Endothelial cell of umbilical vein (primary cell): ENCODE data around the gene NTN1. TPM values are rescaled to one million over a fixed set of nuclear protein-coding genes. Genes with fewer than 3 reads are reported as not detected.

Source experiments
- BruUV-seq: library from RNA; stranded (reverse); fragments of 400-500 nt; replicated peaks from 2 replicates; lab custom pipeline; 2021; lab: Mats Ljungman, UMichigan
- CTCF ChIA-PET: fragments of 300-600, 350-600 bp; sonication (Branson Sonifier 250); formaldehyde crosslinking; loops from one replicate; lab custom pipeline; 2021; ENCODE audit warnings: antibody characterized with exemption, inconsistent platforms; lab: Charles Lee
- POLR2A ChIA-PET: fragments of 300-600, 350-600 bp; sonication (Branson Sonifier 250); formaldehyde crosslinking; loops from one replicate; lab custom pipeline; 2021; ENCODE audit warnings: antibody characterized with exemption, inconsistent platforms; lab: Charles Lee
- DNase-seq: peaks from one replicate; pipeline ENCODE4 v3.0.0-alpha.2; 2011; ENCODE audit warnings: low read depth, low spot score
- FAIRE-seq: peaks from 2 replicates; lab custom pipeline; 2011; peaks lifted over from hg19 to GRCh38; lab: Jason Lieb, UNC
- H2AFZ ChIP-seq: 2 replicates; pipeline ENCODE4 v1.6.0; 2012; ENCODE audit warnings: low read depth, low read length, control low read depth, inconsistent platforms
- H3K27ac ChIP-seq: 2 replicates; pipeline ENCODE4 v1.5.1; 2011; ENCODE audit warnings: low read depth, mild to moderate bottlenecking, control low read depth, low read length, moderate library complexity; ENCODE audit not compliant: insufficient read depth
- H3K27me3 ChIP-seq, 2 experiments: 2 replicates each; pipeline versions ENCODE4 v1.6.0 to v1.6.1; 2011; ENCODE audit warnings: low read length in 2 of 2, mixed read lengths in 1 of 2; ENCODE audit not compliant: control insufficient read depth in 2 of 2, insufficient read depth in 2 of 2
- H3K36me3 ChIP-seq, 2 experiments: 2 replicates in 1 of 2; 3 replicates in 1 of 2; pipeline ENCODE4 v1.5.1; 2011; ENCODE audit warnings: low read length in 2 of 2, mild to moderate bottlenecking in 1 of 2, moderate library complexity in 1 of 2; ENCODE audit not compliant: control insufficient read depth in 2 of 2, insufficient read depth in 2 of 2; ENCODE audit errors: extremely low read depth in 1 of 2
- H3K4me1 ChIP-seq: 3 replicates; pipeline ENCODE4 v1.5.1; 2011; ENCODE audit warnings: mild to moderate bottlenecking, low read length; ENCODE audit not compliant: control insufficient read depth, insufficient read depth; ENCODE audit errors: extremely low read depth
- H3K4me2 ChIP-seq: 2 replicates; pipeline ENCODE4 v1.6.1; 2011; ENCODE audit warnings: low read length, control low read depth, mixed read lengths; ENCODE audit not compliant: insufficient read depth
- H3K4me3 ChIP-seq, 3 experiments: fragments of 200-600 bp in 1 of 3; sonication (generic), shearing (Covaris generic) in 1 of 3; replicated peaks in 1 of 3; 2 replicates each; pipeline ENCODE4 v1.5.1; 2011 to 2016; ENCODE audit warnings: control low read depth in 3 of 3, low read length in 3 of 3, mild to moderate bottlenecking in 2 of 3, inconsistent platforms in 1 of 3, low read depth in 1 of 3, moderate library complexity in 1 of 3; ENCODE audit not compliant: insufficient read depth in 1 of 3
- H3K79me2 ChIP-seq: 2 replicates; pipeline ENCODE4 v1.6.0; 2012; ENCODE audit warnings: low read length, inconsistent platforms; ENCODE audit not compliant: control insufficient read depth, insufficient read depth
- H3K9ac ChIP-seq: replicated peaks from 2 replicates; pipeline ENCODE3; 2011; ENCODE audit warnings: low read length, control low read depth; ENCODE audit not compliant: insufficient read depth; ENCODE audit errors: extremely low read depth
- H3K9me1 ChIP-seq: replicated peaks from 3 replicates; pipeline ENCODE4 v1.6.0; 2011; ENCODE audit warnings: mild to moderate bottlenecking, low read length; ENCODE audit not compliant: control insufficient read depth, insufficient read depth; ENCODE audit errors: extremely low read depth
- H3K9me3 ChIP-seq: replicated peaks from 2 replicates; pipeline ENCODE4 v1.5.1; 2012; ENCODE audit warnings: low read length, inconsistent platforms; ENCODE audit not compliant: control insufficient read depth, insufficient read depth
- H4K20me1 ChIP-seq: replicated peaks from 2 replicates; pipeline ENCODE3; 2011; ENCODE audit warnings: mild to moderate bottlenecking, low read length; ENCODE audit not compliant: control insufficient read depth, insufficient read depth; ENCODE audit errors: extremely low read depth
- EZH2 ChIP-seq: IDR thresholded peaks from 2 replicates; pipeline ENCODE4 v1.6.1; 2012; ENCODE audit warnings: borderline replicate concordance, low read depth, mild to moderate bottlenecking, moderate library complexity, low read length, inconsistent platforms; ENCODE audit not compliant: severe bottlenecking
- FOS ChIP-seq: IDR thresholded peaks from 2 replicates; pipeline ENCODE4 v1.6.1; 2011; ENCODE audit warnings: mild to moderate bottlenecking, low read length, moderate library complexity, borderline replicate concordance; ENCODE audit not compliant: insufficient read depth
- GATA2 ChIP-seq: IDR thresholded peaks from 2 replicates; pipeline ENCODE4 v1.7.0; 2011; ENCODE audit warnings: low read depth, mild to moderate bottlenecking, moderate library complexity, mixed read lengths, low read length; ENCODE audit not compliant: insufficient read length, insufficient read depth
- JUN ChIP-seq: IDR thresholded peaks from 2 replicates; pipeline ENCODE4 v1.6.1; 2011; ENCODE audit warnings: borderline replicate concordance, low read depth; ENCODE audit not compliant: insufficient read length, insufficient read depth
- MYC ChIP-seq: IDR thresholded peaks from one replicate; pipeline ENCODE4 v1.6.1; 2011; ENCODE audit warnings: mild to moderate bottlenecking, low read depth, low read length
- POLR2A ChIP-seq: IDR thresholded peaks from 2 replicates; pipeline ENCODE4 v1.6.1; 2012; ENCODE audit warnings: low read depth, mild to moderate bottlenecking, control low read depth, low read length
- POLR2AphosphoS5 ChIP-seq: IDR thresholded peaks from 2 replicates; pipeline ENCODE4 v1.6.1; 2012; ENCODE audit warnings: low read depth, mild to moderate bottlenecking, control low read depth, low read length, moderate library complexity; ENCODE audit not compliant: insufficient read depth
- dilution Hi-C: fragments of 300-500 bp; cut with MboI; formaldehyde crosslinking; loops from one replicate; pipeline ENCODE4 v1.15.0; 2019; ENCODE audit warnings: low sequenced_read_pairs; ENCODE audit not compliant: extremely low pct_ligation_motif_present
- intact Hi-C: fragments of 100-400 bp; cut with micrococcal nuclease; formaldehyde crosslinking; loops from one replicate; pipeline ENCODE4 v1.10.0; 2022
- polyA plus RNA-seq, 4 experiments: library from polyadenylated mRNA; depleted of rRNA in 3 of 4; stranded (reverse) in 3 of 4; unstranded in 1 of 4; fragments of >200 nt; gene quantifications; 2 replicates each; pipeline versions ENCODE4 v1.2.1 to v1.2.3, GENCODE V29; 2011 to 2012; ENCODE audit warnings: missing spikeins in 1 of 4
- total RNA-seq: library from RNA; stranded (reverse); gene quantifications from 2 replicates; pipeline ENCODE4 v1.2.3, GENCODE V29; 2021
- TF ChIP-seq, protein P1 (sequence below), 2 donors: IDR thresholded peaks; 1 replicate in 1 of 2; 2 replicates in 1 of 2; pipeline ENCODE4 v1.5.1; 2011; ENCODE audit warnings: low read length in 2 of 2, mild to moderate bottlenecking in 2 of 2, moderate library complexity in 2 of 2, control low read depth in 1 of 2, inconsistent platforms in 1 of 2, low read depth in 1 of 2; ENCODE audit not compliant: insufficient read depth in 1 of 2; ENCODE audit errors: extremely low read depth in 1 of 2
- TF ChIP-seq, protein P2 (sequence below): IDR thresholded peaks from 2 replicates; pipeline ENCODE4 v1.6.1; 2011; ENCODE audit not compliant: insufficient read depth, insufficient read length

Gene NTN1
- total and polyA plus RNA-seq, 2 donors (not counting 3 experiments of a cell fraction or from before 2014, with no cell fraction given): 0.10 to 0.18 TPM

DNA sequence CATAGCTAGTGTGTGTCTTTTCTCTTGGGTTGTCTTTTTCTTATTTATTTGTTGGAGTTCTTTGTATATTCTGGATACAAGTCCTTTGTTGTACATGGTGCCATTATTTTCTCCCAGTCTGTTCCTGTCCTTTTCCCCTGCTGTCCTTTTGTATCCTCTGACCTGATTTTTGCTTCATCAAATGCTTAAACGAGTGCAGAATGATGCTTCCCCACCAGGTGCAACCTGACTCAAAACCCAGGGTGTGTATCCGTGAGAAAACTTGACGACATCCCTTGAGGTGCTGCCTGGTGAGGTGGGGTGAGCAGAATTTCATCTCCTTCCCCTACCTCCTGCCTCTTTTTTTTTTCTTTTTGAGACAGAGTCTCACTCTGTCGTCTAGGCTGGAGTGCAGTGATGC is 88.6 kb downstream of the NTN1 start:
- intact Hi-C loops (no loop called here), dilution Hi-C loops (no loop called here)
- no peak overlapping the region for H3K4me3 ChIP-seq
- no peak overlapping the region for H2AFZ ChIP-seq
- POLR2A ChIA-PET: no interaction called here
- H4K20me1 ChIP-seq: no peaks in the 10 kb centered on the region
- CTCF ChIA-PET: no interaction called here
- H3K9ac ChIP-seq: no peak overlapping the region
- no peak overlapping the region for H3K27ac ChIP-seq
- FAIRE-seq: no peak
- no peaks in the 10 kb centered on the region for H3K36me3 ChIP-seq
- H3K27me3 ChIP-seq: no peaks in the 10 kb centered on the region
- H3K79me2 ChIP-seq: no peaks in the 10 kb centered on the region
- no TSS peak for BruUV-seq
- H3K9me1 ChIP-seq: no peaks in the 10 kb centered on the region
- TF ChIP-seq, protein P1, sequence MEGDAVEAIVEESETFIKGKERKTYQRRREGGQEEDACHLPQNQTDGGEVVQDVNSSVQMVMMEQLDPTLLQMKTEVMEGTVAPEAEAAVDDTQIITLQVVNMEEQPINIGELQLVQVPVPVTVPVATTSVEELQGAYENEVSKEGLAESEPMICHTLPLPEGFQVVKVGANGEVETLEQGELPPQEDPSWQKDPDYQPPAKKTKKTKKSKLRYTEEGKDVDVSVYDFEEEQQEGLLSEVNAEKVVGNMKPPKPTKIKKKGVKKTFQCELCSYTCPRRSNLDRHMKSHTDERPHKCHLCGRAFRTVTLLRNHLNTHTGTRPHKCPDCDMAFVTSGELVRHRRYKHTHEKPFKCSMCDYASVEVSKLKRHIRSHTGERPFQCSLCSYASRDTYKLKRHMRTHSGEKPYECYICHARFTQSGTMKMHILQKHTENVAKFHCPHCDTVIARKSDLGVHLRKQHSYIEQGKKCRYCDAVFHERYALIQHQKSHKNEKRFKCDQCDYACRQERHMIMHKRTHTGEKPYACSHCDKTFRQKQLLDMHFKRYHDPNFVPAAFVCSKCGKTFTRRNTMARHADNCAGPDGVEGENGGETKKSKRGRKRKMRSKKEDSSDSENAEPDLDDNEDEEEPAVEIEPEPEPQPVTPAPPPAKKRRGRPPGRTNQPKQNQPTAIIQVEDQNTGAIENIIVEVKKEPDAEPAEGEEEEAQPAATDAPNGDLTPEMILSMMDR (IDR thresholded peaks at IDR 0.05; ENCODE audit: extremely low read depth in 1 of 2, insufficient read depth in 1 of 2, low read depth in 1 of 2, low read length in 2 of 2): no peak
- TF ChIP-seq POLR2AphosphoS5: no peak
- TF ChIP-seq MYC: no peak
- no peak for TF ChIP-seq POLR2A
- no peak for TF ChIP-seq FOS
- no peak for TF ChIP-seq GATA2
- TF ChIP-seq, protein P2, sequence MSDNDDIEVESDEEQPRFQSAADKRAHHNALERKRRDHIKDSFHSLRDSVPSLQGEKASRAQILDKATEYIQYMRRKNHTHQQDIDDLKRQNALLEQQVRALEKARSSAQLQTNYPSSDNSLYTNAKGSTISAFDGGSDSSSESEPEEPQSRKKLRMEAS: no peak
- TF ChIP-seq EZH2: no peak
- no peak for TF ChIP-seq JUN
- no peak for DNase-seq
- no peaks in the 10 kb centered on the region for H3K9me3 ChIP-seq
- H3K4me2 ChIP-seq: no peak overlapping the region
- H3K4me1 ChIP-seq: no peaks in the 10 kb centered on the region
